HG02885 (cell line): ENCODE measurements around the gene ZNF683.

ENCODE experiments used
- ATAC-seq: cut with Tn5 transposase; IDR thresholded peaks from one replicate; pipeline ENCODE4 v1.9.1; 2021; ENCODE audit warnings: mild to moderate bottlenecking; ENCODE audit not compliant: unreplicated experiment, poor library complexity

The ZNF683 gene

DNA sequence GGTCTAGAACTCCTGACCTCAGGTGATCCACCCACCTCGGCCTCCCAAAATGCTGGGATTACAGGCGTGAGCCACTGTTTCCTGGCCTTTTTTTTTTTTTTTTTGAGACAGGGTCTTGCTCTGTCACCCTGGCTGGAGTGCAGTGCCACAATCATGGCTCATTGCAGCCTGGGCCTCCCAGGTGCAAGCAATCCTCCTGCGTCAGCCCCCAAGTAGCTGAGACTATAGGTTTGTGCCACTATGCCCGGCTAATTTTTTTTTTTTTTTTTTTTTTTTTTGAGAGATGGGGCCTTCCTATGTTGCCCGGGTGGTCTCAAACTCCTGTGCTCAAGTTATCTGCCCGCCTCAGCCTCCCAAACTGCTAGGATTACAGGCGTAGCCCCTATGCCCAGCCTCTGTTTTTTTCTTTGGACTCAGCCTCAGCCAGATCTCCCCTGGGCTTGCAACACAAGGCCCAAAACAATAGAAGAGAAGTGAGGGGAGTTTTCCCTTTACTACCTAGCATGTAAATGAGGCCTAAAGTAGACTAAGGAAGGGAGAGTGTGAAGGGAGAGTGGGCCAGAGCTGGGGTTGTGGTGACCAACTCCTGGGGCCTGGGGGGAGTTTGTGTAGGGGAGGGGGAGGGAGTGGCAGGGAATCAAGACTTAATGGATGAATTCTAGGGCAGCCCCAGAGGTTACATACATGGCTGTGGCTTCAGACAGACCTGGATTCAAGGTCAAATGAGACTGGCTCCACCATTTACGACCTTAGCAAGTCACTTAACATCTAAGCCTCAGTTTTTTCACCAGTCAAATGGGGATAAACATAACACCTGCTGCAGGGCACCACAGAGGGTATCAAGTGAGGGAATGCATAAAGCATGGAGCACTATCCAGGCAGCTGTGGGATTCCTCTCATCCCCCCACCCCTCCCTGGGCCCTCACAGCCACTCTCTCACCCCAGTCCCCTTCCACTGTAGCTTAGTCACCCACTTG lies 56.4 kb downstream of the ZNF683 start:
- no peak for ATAC-seq

DNA sequence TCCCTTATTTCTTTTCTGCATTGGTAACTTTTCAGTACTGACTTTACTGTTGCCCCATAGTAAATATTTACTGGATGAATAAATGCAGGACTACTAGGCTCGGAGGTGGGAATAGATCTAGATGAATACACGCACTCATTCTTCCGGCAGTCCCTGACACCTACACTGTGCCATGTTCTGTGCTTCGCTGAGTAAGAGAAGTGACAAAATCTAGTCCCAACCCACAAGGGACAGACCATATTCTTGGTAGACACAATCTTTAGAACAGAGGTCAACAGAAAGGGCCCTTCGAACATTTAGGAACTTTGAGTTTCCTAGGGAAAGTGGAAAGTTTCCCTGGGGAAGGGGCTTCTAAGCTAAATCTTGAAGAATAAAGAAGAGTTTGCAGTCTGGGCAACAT lies 58.0 kb downstream of the ZNF683 start:
- ATAC-seq, result no peak
